PC-3 (cell line): ENCODE measurements around the gene MOCS1. TPM values are rescaled to one million over a fixed set of nuclear protein-coding genes. Genes with fewer than 3 reads are reported as not detected.

Source experiments
- ATAC-seq: fragments of 200-7000 bp; cut with Tn5 transposase; 2 replicates; pipeline ENCODE4 v1.9.1; 2020; ENCODE audit warnings: mild to moderate bottlenecking, moderate library complexity
- BruUV-seq: library from RNA; stranded (reverse); fragments of 400-500 nt; replicated peaks from 2 replicates; lab custom pipeline; 2021; lab: Mats Ljungman, UMichigan
- CTCF ChIA-PET: fragments of 300-600 bp; sonication (Branson Sonifier 250); formaldehyde crosslinking; loops from one replicate; lab custom pipeline; 2022; ENCODE audit warnings: antibody characterized with exemption; lab: Charles Lee
- POLR2A ChIA-PET: fragments of 300-600 bp; sonication (Branson Sonifier 250); formaldehyde crosslinking; loops from one replicate; lab custom pipeline; 2022; ENCODE audit warnings: antibody characterized with exemption; ENCODE audit not compliant: unreplicated experiment; lab: Charles Lee
- DNase-seq: peaks from one replicate; pipeline ENCODE4 v3.0.0-alpha.2; 2015
- H2AFZ ChIP-seq: fragments of 300-600 bp; sonication (generic); 2 replicates; pipeline ENCODE4 v1.6.0; 2016; ENCODE audit warnings: antibody characterized with exemption, low read length
- H3F3A ChIP-seq: fragments of 300-600 bp; sonication (generic); one replicate; pipeline ENCODE4 v1.6.0; 2017; ENCODE audit warnings: antibody characterized with exemption, low read length, control low read depth, mild to moderate bottlenecking; ENCODE audit not compliant: unreplicated experiment
- H3K27ac ChIP-seq: fragments of 300-600 bp; sonication (generic); 2 replicates; pipeline ENCODE4 v1.5.1; 2016; ENCODE audit warnings: mild to moderate bottlenecking, low read length
- H3K27me3 ChIP-seq: fragments of 300-600 bp; sonication (generic); 2 replicates; pipeline ENCODE4 v1.6.1; 2016; ENCODE audit warnings: low read length, mixed read lengths
- H3K36me3 ChIP-seq: fragments of 300-600 bp; sonication (generic); 2 replicates; pipeline ENCODE4 v1.6.1; 2016; ENCODE audit warnings: low read depth, mixed run types, low read length, mixed read lengths
- H3K4me1 ChIP-seq: fragments of 300-600 bp; sonication (generic); 2 replicates; pipeline ENCODE4 v1.5.1; 2016; ENCODE audit warnings: low read length; ENCODE audit not compliant: insufficient read depth
- H3K4me2 ChIP-seq: fragments of 300-600 bp; sonication (generic); 2 replicates; pipeline ENCODE4 v1.6.0; 2016; ENCODE audit warnings: low read length
- H3K4me3 ChIP-seq: fragments of 300-600 bp; sonication (generic); 2 replicates; pipeline ENCODE4 v1.5.1; 2016; ENCODE audit warnings: mild to moderate bottlenecking, low read length, mixed read lengths
- H3K79me2 ChIP-seq: fragments of 300-600 bp; sonication (generic); 2 replicates; pipeline ENCODE4 v1.6.1; 2017; ENCODE audit warnings: low read length, mixed read lengths
- H3K9ac ChIP-seq: fragments of 300-600 bp; sonication (generic); 2 replicates; pipeline ENCODE4 v1.6.0; 2016; ENCODE audit warnings: mild to moderate bottlenecking, low read length
- H3K9me2 ChIP-seq: fragments of 300-600 bp; sonication (generic); replicated peaks from 2 replicates; pipeline ENCODE4 v1.6.1; 2016; ENCODE audit warnings: mixed run types, low read length, mixed read lengths
- H3K9me3 ChIP-seq: fragments of 300-600 bp; sonication (generic); 2 replicates; pipeline ENCODE4 v1.6.1; 2016; ENCODE audit warnings: low read length, mixed read lengths
- H4K20me1 ChIP-seq: fragments of 300-600 bp; sonication (generic); 2 replicates; pipeline ENCODE4 v1.6.1; 2016; ENCODE audit warnings: low read length, mixed read lengths
- EZH2 ChIP-seq: fragments of 300-600 bp; sonication (generic); IDR thresholded peaks from one replicate; pipeline ENCODE4 v1.6.1; 2017; ENCODE audit warnings: antibody characterized with exemption, mild to moderate bottlenecking, low read length; ENCODE audit not compliant: unreplicated experiment
- EZH2phosphoT487 ChIP-seq: fragments of 300-600 bp; sonication (generic); IDR thresholded peaks from 2 replicates; pipeline ENCODE4 v1.6.1; 2018; ENCODE audit warnings: mild to moderate bottlenecking, antibody characterized with exemption, low read length, borderline replicate concordance
- intact Hi-C: fragments of 100-400 bp; cut with micrococcal nuclease; formaldehyde crosslinking; loops from 2 replicates; pipeline ENCODE4 v1.9.0; 2023
- total RNA-seq: library from RNA; depleted of rRNA; stranded (reverse); fragments of >200 nt; gene quantifications from 2 replicates; pipeline ENCODE4 v1.2.3, GENCODE V29; 2014
- TF ChIP-seq, protein P1 (sequence below): fragments of 300-600 bp; sonication (generic); conservative IDR thresholded peaks from 2 replicates; pipeline ENCODE4 v1.5.1; 2017; ENCODE audit warnings: antibody characterized with exemption, low read depth, mild to moderate bottlenecking, low read length

Gene MOCS1
- total RNA-seq, 1 experiment from 2014 or later: 6.0 TPM

DNA sequence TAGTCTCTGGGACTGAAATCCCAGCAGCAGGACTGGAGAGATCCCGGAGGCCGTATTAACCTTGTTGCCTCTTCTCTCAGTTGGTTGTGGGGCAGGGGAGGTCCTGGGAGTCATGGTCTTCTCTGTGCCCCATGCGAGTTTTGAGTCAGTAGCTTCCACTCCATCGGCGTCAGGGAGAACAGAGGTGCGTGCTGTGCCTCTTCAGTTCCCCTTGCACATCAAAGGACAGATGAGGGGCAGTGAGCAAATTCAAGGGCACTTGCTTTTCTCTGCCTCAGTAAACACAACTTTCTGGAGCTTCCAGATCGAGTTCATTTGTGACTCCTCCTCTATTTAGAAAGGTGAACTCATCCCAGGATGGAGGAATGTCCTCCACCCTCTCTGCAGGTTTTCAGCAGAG lies 48.6 kb downstream of the MOCS1 start:
- no peaks in the 10 kb centered on the region for H3K79me2 ChIP-seq
- H2AFZ ChIP-seq: no peak overlapping the region
- H3K27me3 ChIP-seq: no peaks in the 10 kb centered on the region
- H3F3A ChIP-seq: no peaks in the 10 kb centered on the region
- H3K9ac ChIP-seq: no peak overlapping the region
- intact Hi-C loops: no loop called here
- no peak overlapping the region for H3K27ac ChIP-seq
- no peaks in the 10 kb centered on the region for H3K9me3 ChIP-seq
- no peak overlapping the region for H3K4me3 ChIP-seq
- ChIA-PET POLR2A (no interaction called here), CTCF (no interaction called here)
- DNase-seq: no peak
- no peaks in the 10 kb centered on the region for H4K20me1 ChIP-seq
- H3K4me2 ChIP-seq: no peak overlapping the region
- TF ChIP-seq, protein P1, sequence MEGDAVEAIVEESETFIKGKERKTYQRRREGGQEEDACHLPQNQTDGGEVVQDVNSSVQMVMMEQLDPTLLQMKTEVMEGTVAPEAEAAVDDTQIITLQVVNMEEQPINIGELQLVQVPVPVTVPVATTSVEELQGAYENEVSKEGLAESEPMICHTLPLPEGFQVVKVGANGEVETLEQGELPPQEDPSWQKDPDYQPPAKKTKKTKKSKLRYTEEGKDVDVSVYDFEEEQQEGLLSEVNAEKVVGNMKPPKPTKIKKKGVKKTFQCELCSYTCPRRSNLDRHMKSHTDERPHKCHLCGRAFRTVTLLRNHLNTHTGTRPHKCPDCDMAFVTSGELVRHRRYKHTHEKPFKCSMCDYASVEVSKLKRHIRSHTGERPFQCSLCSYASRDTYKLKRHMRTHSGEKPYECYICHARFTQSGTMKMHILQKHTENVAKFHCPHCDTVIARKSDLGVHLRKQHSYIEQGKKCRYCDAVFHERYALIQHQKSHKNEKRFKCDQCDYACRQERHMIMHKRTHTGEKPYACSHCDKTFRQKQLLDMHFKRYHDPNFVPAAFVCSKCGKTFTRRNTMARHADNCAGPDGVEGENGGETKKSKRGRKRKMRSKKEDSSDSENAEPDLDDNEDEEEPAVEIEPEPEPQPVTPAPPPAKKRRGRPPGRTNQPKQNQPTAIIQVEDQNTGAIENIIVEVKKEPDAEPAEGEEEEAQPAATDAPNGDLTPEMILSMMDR: no peak
- TF ChIP-seq EZH2 (no peak), EZH2phosphoT487 (no peak)
- no peaks in the 10 kb centered on the region for H3K9me2 ChIP-seq
- no peak for ATAC-seq
- no peaks in the 10 kb centered on the region for H3K36me3 ChIP-seq
- no peaks in the 10 kb centered on the region for H3K4me1 ChIP-seq
- BruUV-seq: no TSS peak

GRCh38 chr6:39884696-39885095 lies 49.6 kb downstream of the MOCS1 start:
- Histone ChIP-seq H3K27ac (no peak overlapping the region), H3K4me1 (no peaks in the 10 kb centered on the region), H3K4me2 (no peak overlapping the region), H3K4me3 (no peak overlapping the region), H3K79me2 (no peaks in the 10 kb centered on the region), H3K9me2 (no peaks in the 10 kb centered on the region), H3K9ac (no peak overlapping the region), H3K9me3 (no peaks in the 10 kb centered on the region), H4K20me1 (no peaks in the 10 kb centered on the region), H3K36me3 (no peaks in the 10 kb centered on the region), H3F3A (no peaks in the 10 kb centered on the region), H2AFZ (no peak overlapping the region), H3K27me3 (no peaks in the 10 kb centered on the region)
- ChIA-PET CTCF (no interaction called here), POLR2A (no interaction called here)
- no TSS peak for BruUV-seq
- DNase-seq (no peak), ATAC-seq (no peak)
- no peak for TF ChIP-seq EZH2
- TF ChIP-seq, protein P1: no peak
- intact Hi-C loops: no loop called here

DNA sequence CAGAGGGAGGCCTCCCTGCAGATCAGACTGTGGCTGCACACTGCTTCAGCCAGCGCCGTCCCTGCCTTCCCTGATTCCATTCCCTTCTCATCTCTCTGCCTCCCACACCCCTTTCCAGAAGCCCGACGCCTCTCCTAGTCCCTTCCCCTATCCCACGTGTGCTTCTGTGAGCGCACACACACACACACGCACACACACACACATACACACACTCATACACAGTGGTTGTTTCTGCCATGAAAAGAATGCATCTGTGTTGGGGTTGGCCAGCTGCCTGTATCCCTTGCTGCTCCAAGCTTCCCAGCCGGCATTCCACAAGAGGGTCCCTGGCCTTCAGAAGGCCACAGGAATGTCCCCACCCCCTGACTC lies 51.7 kb downstream of the MOCS1 start:
- Histone ChIP-seq H3K4me3 (no peak overlapping the region), H3K27me3 (0 out of 2 replicates have a peak, but pooled peaks cover 2% of the 10 kb centered on the region), H3K79me2 (no peaks in the 10 kb centered on the region), H3K4me2 (no peak overlapping the region), H3F3A (no peaks in the 10 kb centered on the region), H3K9me3 (no peaks in the 10 kb centered on the region), H4K20me1 (no peaks in the 10 kb centered on the region), H3K27ac (no peak overlapping the region), H2AFZ (no peak overlapping the region), H3K9ac (no peak overlapping the region), H3K4me1 (no peaks in the 10 kb centered on the region), H3K36me3 (no peaks in the 10 kb centered on the region), H3K9me2 (no peaks in the 10 kb centered on the region)
- intact Hi-C loops: no loop called here
- no peak for ATAC-seq
- no peak for TF ChIP-seq EZH2phosphoT487
- TF ChIP-seq EZH2: no peak
- TF ChIP-seq, protein P1: no peak
- ChIA-PET POLR2A (no interaction called here), CTCF (no interaction called here)
- no peak for DNase-seq
- BruUV-seq: no TSS peak
